Measurements from ENCODE around the gene AP3S1. TPM values are rescaled to one million over a fixed set of nuclear protein-coding genes. Genes with fewer than 3 reads are reported as not detected.

The AP3S1 gene
- total RNA-seq, 1 experiment from 2014 or later, result 188 TPM

DNA sequence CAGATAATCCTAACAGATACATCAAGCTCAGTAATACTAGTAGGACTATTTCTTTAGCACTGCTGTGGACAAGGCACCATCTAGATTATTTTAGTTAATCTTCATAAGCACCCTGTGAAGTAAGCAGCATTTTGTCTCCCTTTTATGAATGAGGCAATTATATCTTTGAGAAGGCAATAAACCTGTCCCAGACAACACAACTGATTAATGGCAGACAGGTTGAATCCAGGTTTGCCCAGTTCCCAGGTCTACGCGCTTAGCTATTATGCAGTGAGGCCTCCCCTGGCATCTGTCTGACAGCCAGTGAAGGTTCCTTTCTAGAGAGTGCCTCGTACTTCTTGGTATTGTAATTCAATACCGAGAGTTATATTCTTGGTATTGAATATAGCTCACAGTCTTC is 110.9 kb downstream of the AP3S1 start:
- DNase-seq, result no peak
- Histone ChIP-seq H3K4me2 (ENCODE audit: low read depth, low read length, poor library complexity, severe bottlenecking) (no peak overlapping the region), H2AFZ (ENCODE audit: low read length) (no peak overlapping the region), H3K79me2 (ENCODE audit: low read length) (no peaks in the 10 kb centered on the region), H3K4me1 (ENCODE audit: low read length) (no peaks in the 10 kb centered on the region), H3K9me2 (replicated peaks; ENCODE audit: insufficient read depth, low read length) (no peaks in the 10 kb centered on the region), H4K20me1 (ENCODE audit: insufficient read depth, low read depth, low read length) (no peaks in the 10 kb centered on the region), H3K9me3 (ENCODE audit: low read length) (no peaks in the 10 kb centered on the region), H3K27me3 (ENCODE audit: low read length) (no peaks in the 10 kb centered on the region), H3K9ac (ENCODE audit: low read length) (no peak overlapping the region), H3K36me3 (ENCODE audit: insufficient read depth, low read length) (no peaks in the 10 kb centered on the region), H3K4me3 (ENCODE audit: low read length) (no peak overlapping the region), H3K27ac (ENCODE audit: low read length) (no peak overlapping the region)

DNA sequence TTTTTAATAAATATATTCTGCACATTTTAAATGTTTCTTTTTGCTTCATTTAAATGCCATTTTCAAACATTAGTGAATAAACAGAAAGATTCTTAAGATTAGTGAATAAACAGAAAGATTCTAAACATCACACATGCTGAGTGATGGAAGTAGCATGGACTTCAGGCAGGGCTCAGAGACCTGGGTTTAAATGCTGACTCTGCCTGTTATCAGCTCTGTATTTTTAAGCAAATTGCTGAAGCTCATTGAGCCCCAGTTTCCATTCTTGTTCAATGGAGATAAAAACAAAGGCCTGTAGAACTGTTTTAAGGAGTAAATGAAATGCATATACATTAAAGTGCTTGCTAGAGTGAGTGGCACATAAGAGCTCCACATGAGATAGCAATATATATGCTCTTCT is 112.4 kb downstream of the AP3S1 start:
- Histone ChIP-seq H2AFZ (ENCODE audit: low read length) (no peak overlapping the region), H4K20me1 (ENCODE audit: insufficient read depth, low read depth, low read length) (no peaks in the 10 kb centered on the region), H3K27ac (ENCODE audit: low read length) (no peak overlapping the region), H3K9ac (ENCODE audit: low read length) (no peak overlapping the region), H3K79me2 (ENCODE audit: low read length) (no peaks in the 10 kb centered on the region), H3K9me3 (ENCODE audit: low read length) (no peaks in the 10 kb centered on the region), H3K4me2 (ENCODE audit: low read depth, low read length, poor library complexity, severe bottlenecking) (no peak overlapping the region), H3K36me3 (ENCODE audit: insufficient read depth, low read length) (no peaks in the 10 kb centered on the region), H3K9me2 (replicated peaks; ENCODE audit: insufficient read depth, low read length) (no peaks in the 10 kb centered on the region), H3K4me3 (ENCODE audit: low read length) (no peak overlapping the region), H3K4me1 (ENCODE audit: low read length) (no peaks in the 10 kb centered on the region), H3K27me3 (ENCODE audit: low read length) (no peaks in the 10 kb centered on the region)
- DNase-seq, result no peak

DNA sequence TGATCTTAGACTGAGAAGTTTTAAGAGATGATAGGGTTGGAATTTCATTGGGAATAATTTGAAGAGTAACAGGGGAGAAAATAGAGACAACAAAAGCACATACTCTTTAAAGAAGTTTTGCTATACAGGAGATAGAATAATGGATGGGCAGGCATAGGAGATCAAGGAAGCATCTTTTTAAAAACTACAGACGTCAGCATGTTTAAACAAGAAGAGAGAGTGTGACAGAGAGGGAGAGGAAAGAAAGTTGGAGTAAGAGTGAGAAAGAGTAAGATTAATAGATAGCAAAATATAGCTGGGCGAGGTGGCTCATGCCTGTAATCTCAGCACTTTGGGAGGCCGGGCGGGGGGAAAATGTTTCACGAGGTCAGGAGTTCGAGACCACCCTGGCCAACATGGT is 115.2 kb downstream of the AP3S1 start:
- Histone ChIP-seq H3K4me2 (ENCODE audit: low read depth, low read length, poor library complexity, severe bottlenecking) (no peak overlapping the region), H3K79me2 (ENCODE audit: low read length) (no peaks in the 10 kb centered on the region), H2AFZ (ENCODE audit: low read length) (no peak overlapping the region), H3K36me3 (ENCODE audit: insufficient read depth, low read length) (no peaks in the 10 kb centered on the region), H3K27me3 (ENCODE audit: low read length) (no peaks in the 10 kb centered on the region), H3K9ac (ENCODE audit: low read length) (no peak overlapping the region), H4K20me1 (ENCODE audit: insufficient read depth, low read depth, low read length) (no peaks in the 10 kb centered on the region), H3K4me1 (ENCODE audit: low read length) (no peaks in the 10 kb centered on the region), H3K9me3 (ENCODE audit: low read length) (no peaks in the 10 kb centered on the region), H3K9me2 (replicated peaks; ENCODE audit: insufficient read depth, low read length) (no peaks in the 10 kb centered on the region), H3K4me3 (ENCODE audit: low read length) (no peak overlapping the region), H3K27ac (ENCODE audit: low read length) (no peak overlapping the region)
- DNase-seq, result no peak

DNA sequence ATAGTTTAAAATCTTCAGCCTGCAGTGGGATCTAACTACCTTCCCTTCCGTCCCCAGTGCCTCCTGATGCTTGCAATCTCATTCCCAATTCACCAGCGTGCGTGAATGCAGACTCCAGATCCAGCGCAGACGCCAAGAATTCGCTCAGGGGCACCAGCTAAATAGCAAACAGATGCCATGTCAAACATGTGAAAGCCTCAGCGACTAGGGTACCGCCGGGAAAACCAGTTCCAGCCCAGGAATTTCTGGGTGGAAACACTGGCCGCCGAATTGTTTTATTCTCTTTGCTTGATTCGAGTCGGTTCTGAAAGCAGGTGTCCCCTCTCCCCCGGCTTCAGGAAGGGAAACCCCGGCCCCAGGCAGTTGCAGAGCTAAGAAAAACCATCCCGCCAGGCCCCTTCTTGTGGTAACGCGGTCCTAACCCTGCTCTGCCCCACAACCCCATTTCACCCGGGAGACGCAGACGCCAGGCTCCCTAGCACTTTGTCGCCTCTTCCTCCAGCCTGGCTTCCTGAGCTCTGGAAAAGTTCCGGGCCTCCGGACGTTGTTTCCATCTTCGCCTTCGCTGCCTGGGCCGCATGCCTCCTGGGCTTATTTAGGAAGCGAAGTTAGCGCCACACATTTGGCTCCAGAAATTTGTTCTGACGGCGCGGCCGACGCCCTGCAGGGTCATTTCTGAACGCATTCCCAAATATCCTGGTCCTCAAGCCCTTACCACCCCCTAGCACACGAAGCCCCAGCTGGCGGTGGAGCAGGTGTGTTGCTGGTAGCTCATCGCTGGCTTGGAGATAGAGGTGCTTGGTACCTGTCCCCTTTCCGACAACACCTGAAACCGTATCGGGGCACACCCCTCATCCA is 119.9 kb downstream of the AP3S1 start:
- Histone ChIP-seq H3K27ac (ENCODE audit: low read length) (no peak overlapping the region), H3K9ac (ENCODE audit: low read length) (no peak overlapping the region), H3K79me2 (ENCODE audit: low read length) (no peaks in the 10 kb centered on the region), H3K4me2 (ENCODE audit: low read depth, low read length, poor library complexity, severe bottlenecking) (no peak overlapping the region), H4K20me1 (ENCODE audit: insufficient read depth, low read depth, low read length) (no peaks in the 10 kb centered on the region), H3K4me3 (ENCODE audit: low read length) (no peak overlapping the region), H3K27me3 (ENCODE audit: low read length) (no peaks in the 10 kb centered on the region), H3K9me2 (replicated peaks; ENCODE audit: insufficient read depth, low read length) (no peaks in the 10 kb centered on the region), H3K4me1 (ENCODE audit: low read length) (peaks cover 2% of the 10 kb centered on the region), H2AFZ (ENCODE audit: low read length) (no peak overlapping the region), H3K9me3 (ENCODE audit: low read length) (no peaks in the 10 kb centered on the region), H3K36me3 (ENCODE audit: insufficient read depth, low read length) (no peaks in the 10 kb centered on the region)
- no peak for DNase-seq

DNA sequence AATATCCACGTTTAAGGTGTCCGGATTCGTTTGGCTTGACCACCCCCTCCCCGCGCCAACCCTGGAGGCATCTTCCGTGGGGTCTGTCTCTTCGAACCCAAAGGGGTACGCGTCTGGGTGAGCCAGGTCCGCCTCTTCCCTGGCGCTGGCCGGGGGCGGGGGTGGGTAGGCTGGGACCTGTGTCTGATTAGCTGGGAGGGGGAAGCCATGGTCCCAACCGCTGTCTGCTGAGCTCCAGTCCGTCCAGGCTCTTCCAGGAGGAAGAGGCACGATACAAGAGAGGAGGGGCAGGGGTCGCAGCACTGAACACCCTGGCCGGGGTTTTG is 120.5 kb downstream of the AP3S1 start, which contains the start of gene LVRN:
Gene LVRN (plus strand): TSS at position 237 of the 326 bp plus-strand sequence. CDS start 143 bp downstream, outside the sequence.
- no peak within 1 kb of the TSS for H2AFZ ChIP-seq (ENCODE audit: low read length)

DNA sequence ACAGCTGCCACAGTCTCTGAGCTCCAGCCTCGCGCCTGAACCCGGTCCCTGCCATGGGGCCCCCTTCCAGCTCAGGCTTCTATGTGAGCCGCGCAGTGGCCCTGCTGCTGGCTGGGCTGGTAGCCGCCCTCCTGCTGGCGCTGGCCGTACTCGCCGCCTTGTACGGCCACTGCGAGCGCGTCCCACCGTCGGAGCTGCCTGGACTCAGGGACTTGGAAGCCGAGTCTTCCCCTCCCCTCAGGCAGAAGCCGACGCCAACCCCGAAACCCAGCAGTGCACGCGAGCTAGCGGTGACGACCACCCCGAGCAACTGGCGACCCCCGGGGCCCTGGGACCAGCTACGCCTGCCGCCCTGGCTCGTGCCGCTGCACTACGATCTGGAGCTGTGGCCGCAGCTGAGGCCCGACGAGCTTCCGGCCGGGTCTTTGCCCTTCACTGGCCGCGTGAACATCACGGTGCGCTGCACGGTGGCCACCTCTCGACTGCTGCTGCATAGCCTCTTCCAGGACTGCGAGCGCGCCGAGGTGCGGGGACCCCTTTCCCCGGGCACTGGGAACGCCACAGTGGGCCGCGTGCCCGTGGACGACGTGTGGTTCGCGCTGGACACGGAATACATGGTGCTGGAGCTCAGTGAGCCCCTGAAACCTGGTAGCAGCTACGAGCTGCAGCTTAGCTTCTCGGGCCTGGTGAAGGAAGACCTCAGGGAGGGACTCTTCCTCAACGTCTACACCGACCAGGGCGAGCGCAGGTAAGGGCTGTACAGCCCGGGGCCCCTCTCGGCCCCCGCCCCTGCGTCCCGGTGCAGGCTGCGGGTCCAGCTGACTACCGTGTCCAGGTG is 121.0 kb downstream of the AP3S1 start:
- no peak for DNase-seq
- H3K4me1 ChIP-seq (ENCODE audit: low read length), result peaks cover 4% of the 10 kb centered on the region
- no peaks in the 10 kb centered on the region for H3K27me3 ChIP-seq (ENCODE audit: low read length)
- H4K20me1 ChIP-seq (ENCODE audit: insufficient read depth, low read depth, low read length), result no peaks in the 10 kb centered on the region
- H3K9ac ChIP-seq (ENCODE audit: low read length), result no peak overlapping the region
- H3K36me3 ChIP-seq (ENCODE audit: insufficient read depth, low read length), result no peaks in the 10 kb centered on the region
- H3K27ac ChIP-seq (ENCODE audit: low read length), result no peak overlapping the region
- H3K4me3 ChIP-seq (ENCODE audit: low read length), result no peak overlapping the region
- H3K4me2 ChIP-seq (ENCODE audit: low read depth, low read length, poor library complexity, severe bottlenecking), result no peak overlapping the region
- no peak overlapping the region for H2AFZ ChIP-seq (ENCODE audit: low read length)
- H3K9me3 ChIP-seq (ENCODE audit: low read length), result no peaks in the 10 kb centered on the region
- no peaks in the 10 kb centered on the region for H3K9me2 ChIP-seq (replicated peaks; ENCODE audit: insufficient read depth, low read length)
- H3K79me2 ChIP-seq (ENCODE audit: low read length), result no peaks in the 10 kb centered on the region

More for the DNA sequence above, 120.5 kb downstream of the AP3S1 start, which contains the start of gene LVRN:
- no peak within 1 kb of the TSS for H3K27ac ChIP-seq (ENCODE audit: low read length)
- no peaks in the 10 kb centered on the region for H3K9me2 ChIP-seq (replicated peaks; ENCODE audit: insufficient read depth, low read length)
- H3K36me3 ChIP-seq (ENCODE audit: insufficient read depth, low read length), result no peaks in the 10 kb centered on the region
- no peaks in the 10 kb centered on the region for H3K27me3 ChIP-seq (ENCODE audit: low read length)
- no peaks in the 10 kb centered on the region for H3K9me3 ChIP-seq (ENCODE audit: low read length)
- no peak within 1 kb of the TSS for H3K4me3 ChIP-seq (ENCODE audit: low read length)
- H4K20me1 ChIP-seq (ENCODE audit: insufficient read depth, low read depth, low read length), result no peaks in the 10 kb centered on the region
- no peak within 1 kb of the TSS for H3K4me2 ChIP-seq (ENCODE audit: low read depth, low read length, poor library complexity, severe bottlenecking)
- H3K9ac ChIP-seq (ENCODE audit: low read length), result no peak within 1 kb of the TSS
- no peak for DNase-seq
- peaks cover 4% of the 10 kb centered on the region for H3K4me1 ChIP-seq (ENCODE audit: low read length)
- no peaks in the 10 kb centered on the region for H3K79me2 ChIP-seq (ENCODE audit: low read length)

DNA sequence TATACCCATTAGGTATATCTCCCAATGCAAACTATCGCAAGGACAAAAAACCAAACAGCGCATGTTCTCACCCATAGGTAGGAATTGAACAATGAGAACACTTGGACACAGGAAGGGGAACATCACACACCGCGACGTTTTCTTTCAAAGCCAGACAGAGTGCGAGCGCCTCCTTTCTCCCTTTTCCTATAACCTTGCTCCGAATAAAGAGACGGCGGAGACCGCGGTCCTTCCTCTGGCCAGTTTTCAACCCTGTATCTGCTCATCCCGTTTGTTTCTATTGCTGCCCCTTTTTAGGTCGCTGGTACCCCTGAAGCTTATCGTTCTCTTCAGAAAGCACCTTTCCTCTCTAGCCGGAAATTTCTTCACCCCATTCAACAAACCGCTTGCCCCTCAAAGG is 121.8 kb downstream of the AP3S1 start:
- Histone ChIP-seq H2AFZ (ENCODE audit: low read length) (no peak overlapping the region), H3K27ac (ENCODE audit: low read length) (no peak overlapping the region), H3K9me2 (replicated peaks; ENCODE audit: insufficient read depth, low read length) (no peaks in the 10 kb centered on the region), H3K9me3 (ENCODE audit: low read length) (no peaks in the 10 kb centered on the region), H3K36me3 (ENCODE audit: insufficient read depth, low read length) (no peaks in the 10 kb centered on the region), H3K27me3 (ENCODE audit: low read length) (no peaks in the 10 kb centered on the region), H3K4me2 (ENCODE audit: low read depth, low read length, poor library complexity, severe bottlenecking) (no peak overlapping the region), H3K4me3 (ENCODE audit: low read length) (no peak overlapping the region), H3K9ac (ENCODE audit: low read length) (no peak overlapping the region), H4K20me1 (ENCODE audit: insufficient read depth, low read depth, low read length) (no peaks in the 10 kb centered on the region), H3K79me2 (ENCODE audit: low read length) (no peaks in the 10 kb centered on the region), H3K4me1 (ENCODE audit: low read length) (peaks cover 4% of the 10 kb centered on the region)
- no peak for DNase-seq
